ENCODE results near the gene MSANTD7. TPM values are rescaled to one million over a fixed set of nuclear protein-coding genes. Genes with fewer than 3 reads are reported as not detected.

Gene MSANTD7
- total RNA-seq, 2 donors from 2014 or later, result 14.6 to 15.6 TPM

DNA sequence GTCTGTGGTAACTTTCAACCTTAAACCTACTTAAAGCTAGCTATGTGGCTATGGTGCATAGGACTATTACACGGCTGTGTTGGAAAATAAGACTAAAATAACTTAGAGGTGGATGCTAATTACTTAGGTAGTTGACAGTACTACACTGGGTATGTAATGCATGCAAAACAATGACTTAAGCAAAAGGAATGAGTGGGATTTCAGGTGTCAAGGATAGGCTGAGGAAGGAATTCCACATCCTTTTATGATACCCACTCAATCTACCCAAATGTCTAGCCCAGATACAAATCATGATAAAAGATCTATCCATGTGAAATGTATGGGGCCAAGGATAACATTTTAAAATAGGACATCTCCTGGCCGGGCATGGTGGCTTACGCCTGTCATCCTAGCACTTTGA, 14.1 kb upstream of the MSANTD7 start:
- Mint-ChIP-seq H3K27me3 (ENCODE audit: insufficient read depth) (peaks cover 16% of the 10 kb centered on the region), H3K4me1 (peaks cover 15% of the 10 kb centered on the region), H3K27ac (no peak overlapping the region), H3K36me3 (ENCODE audit: low read depth) (no peaks in the 10 kb centered on the region), H3K4me3 (no peak overlapping the region), H3K9me3 (no peaks in the 10 kb centered on the region)
- Histone ChIP-seq H3K4me3 (ENCODE audit: low read length) (no peak overlapping the region), H3K27ac (ENCODE audit: low read depth, low read length) (no peak overlapping the region), H3K4me1 (ENCODE audit: control insufficient read depth, insufficient read depth, low read length) (peaks cover 5% of the 10 kb centered on the region), H3K9ac (ENCODE audit: extremely low read depth, low read length, poor library complexity, severe bottlenecking) (no peak overlapping the region), H3K9me3 (ENCODE audit: control insufficient read depth, low read length) (no peaks in the 10 kb centered on the region), H3K27me3 (ENCODE audit: control insufficient read depth, insufficient read depth, low read length, poor library complexity, severe bottlenecking) (peaks cover 15% of the 10 kb centered on the region), H3K36me3 (ENCODE audit: control insufficient read depth, insufficient read depth, low read length) (no peaks in the 10 kb centered on the region)
- WGBS, 2 experiments (ENCODE audit: insufficient coverage in 1 of 2, insufficient read length in 1 of 2), result 93 to 97% methylated on average over 3 of the region's 3 CpGs
- TF ChIP-seq CTCF (conservative IDR thresholded peaks at IDR 0.05), result no peak
- no peak for DNase-seq

- peaks cover 16% of the 10 kb centered on the region for H3K27me3 Mint-ChIP-seq (ENCODE audit: insufficient read depth)
- H3K27ac ChIP-seq (ENCODE audit: low read depth, low read length), result no peak overlapping the region
- H3K27me3 ChIP-seq (ENCODE audit: control insufficient read depth, insufficient read depth, low read length, poor library complexity, severe bottlenecking), result peaks cover 15% of the 10 kb centered on the region
- H3K9ac ChIP-seq (ENCODE audit: extremely low read depth, low read length, poor library complexity, severe bottlenecking), result no peak overlapping the region
- no peaks in the 10 kb centered on the region for H3K36me3 Mint-ChIP-seq (ENCODE audit: low read depth)
- H3K4me3 ChIP-seq (ENCODE audit: low read length), result no peak overlapping the region
- H3K4me1 ChIP-seq (ENCODE audit: control insufficient read depth, insufficient read depth, low read length), result peaks cover 5% of the 10 kb centered on the region
- TF ChIP-seq CTCF (conservative IDR thresholded peaks at IDR 0.05), result no peak
- no peak for DNase-seq
- no peak overlapping the region for H3K4me3 Mint-ChIP-seq
- 88% methylated on average over 1 of the region's 1 CpG; no CpG with 5 or more reads in 1 of the 2 experiments for WGBS, 2 experiments (ENCODE audit: insufficient coverage in 1 of 2, insufficient read length in 1 of 2)
- H3K9me3 Mint-ChIP-seq, result no peaks in the 10 kb centered on the region
- no peaks in the 10 kb centered on the region for H3K36me3 ChIP-seq (ENCODE audit: control insufficient read depth, insufficient read depth, low read length)
- H3K4me1 Mint-ChIP-seq, result peaks cover 15% of the 10 kb centered on the region
- no peak overlapping the region for H3K27ac Mint-ChIP-seq
- H3K9me3 ChIP-seq (ENCODE audit: control insufficient read depth, low read length), result no peaks in the 10 kb centered on the region
Observed at GRCh38 chr10:14826076-14826829, 11.9 kb upstream of the MSANTD7 start.

- no peak overlapping the region for H3K27ac ChIP-seq (ENCODE audit: low read depth, low read length)
- no peak overlapping the region for H3K4me3 ChIP-seq (ENCODE audit: low read length)
- H3K36me3 ChIP-seq (ENCODE audit: control insufficient read depth, insufficient read depth, low read length), result no peaks in the 10 kb centered on the region
- H3K27me3 ChIP-seq (ENCODE audit: control insufficient read depth, insufficient read depth, low read length, poor library complexity, severe bottlenecking), result no peaks in the 10 kb centered on the region
- Mint-ChIP-seq H3K27ac (no peak overlapping the region), H3K36me3 (ENCODE audit: low read depth) (peaks cover 2% of the 10 kb centered on the region), H3K4me3 (no peak overlapping the region), H3K27me3 (ENCODE audit: insufficient read depth) (no peaks in the 10 kb centered on the region), H3K4me1 (peaks cover 16% of the 10 kb centered on the region), H3K9me3 (no peaks in the 10 kb centered on the region)
- DNase-seq, result no peak
- no peaks in the 10 kb centered on the region for H3K4me1 ChIP-seq (ENCODE audit: control insufficient read depth, insufficient read depth, low read length)
- no peaks in the 10 kb centered on the region for H3K9me3 ChIP-seq (ENCODE audit: control insufficient read depth, low read length)
- no peak overlapping the region for H3K9ac ChIP-seq (ENCODE audit: extremely low read depth, low read length, poor library complexity, severe bottlenecking)
- TF ChIP-seq CTCF (conservative IDR thresholded peaks at IDR 0.05), result no peak
- WGBS, 2 experiments (ENCODE audit: insufficient coverage in 1 of 2, insufficient read length in 1 of 2), result 83 to 86% methylated on average over 3 of the region's 3 CpGs
Observed at GRCh38 chr10:14833106-14833505, 5.0 kb upstream of the MSANTD7 start.
